GM21367 (cell line): Measurements from ENCODE around the gene USP12.

ENCODE experiments used
- ATAC-seq: cut with Tn5 transposase; IDR thresholded peaks from one replicate; pipeline ENCODE4 v1.9.1; 2021; ENCODE audit not compliant: unreplicated experiment

USP12 gene

GRCh38 chr13:27038323-27038722, 133.3 kb downstream of the USP12 start:
- ATAC-seq: no peak

GRCh38 chr13:27037571-27037970, 134.0 kb downstream of the USP12 start:
- ATAC-seq: no peak

GRCh38 chr13:27037171-27037570, 134.4 kb downstream of the USP12 start:
- no peak for ATAC-seq

GRCh38 chr13:27036236-27036981, 135.2 kb downstream of the USP12 start:
- no peak for ATAC-seq

- ATAC-seq: no peak
These were observed 135.7 kb downstream of the USP12 start for GRCh38 chr13:27035892-27036235.

GRCh38 chr13:27034678-27035111, 136.9 kb downstream of the USP12 start:
- no peak for ATAC-seq

DNA sequence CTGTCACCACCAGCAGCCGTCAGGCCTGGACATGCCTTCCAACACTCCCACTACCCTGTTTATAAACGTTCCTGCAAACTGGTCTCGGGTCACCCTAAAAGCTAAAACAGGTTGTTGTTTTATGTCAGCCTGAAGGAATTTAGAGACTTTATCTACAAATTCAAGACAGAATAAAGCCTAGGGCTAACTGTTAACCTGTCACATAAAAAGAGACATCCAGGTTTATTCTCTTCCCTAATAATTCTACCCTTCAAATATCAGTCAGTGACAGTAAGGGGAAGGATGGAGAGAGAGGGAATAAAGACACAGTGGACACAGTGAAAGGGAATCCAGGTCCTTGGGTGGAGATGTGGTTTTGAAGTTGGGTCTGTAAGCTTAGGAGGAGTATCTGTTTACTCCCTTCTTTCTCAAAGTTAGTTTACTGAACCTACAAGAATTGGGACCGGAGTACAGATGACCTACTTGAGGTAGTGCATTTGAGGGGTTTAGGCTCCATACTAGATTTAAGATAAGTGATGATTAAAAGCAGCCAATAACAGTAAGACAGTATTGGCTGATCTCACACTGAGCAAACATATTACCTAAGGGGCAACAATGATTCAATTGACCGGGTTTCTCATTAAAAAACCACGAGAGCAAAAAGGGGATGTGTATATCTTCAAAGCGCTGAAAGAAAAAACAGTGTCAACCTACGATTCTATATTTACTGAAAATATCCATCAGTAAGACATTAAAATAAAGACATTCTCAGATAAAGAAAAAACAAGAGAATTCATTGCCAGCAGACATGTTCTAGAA, 142.7 kb downstream of the USP12 start:
- no peak for ATAC-seq

GRCh38 chr13:27027086-27027667, 144.4 kb downstream of the USP12 start:
- ATAC-seq: no peak

DNA sequence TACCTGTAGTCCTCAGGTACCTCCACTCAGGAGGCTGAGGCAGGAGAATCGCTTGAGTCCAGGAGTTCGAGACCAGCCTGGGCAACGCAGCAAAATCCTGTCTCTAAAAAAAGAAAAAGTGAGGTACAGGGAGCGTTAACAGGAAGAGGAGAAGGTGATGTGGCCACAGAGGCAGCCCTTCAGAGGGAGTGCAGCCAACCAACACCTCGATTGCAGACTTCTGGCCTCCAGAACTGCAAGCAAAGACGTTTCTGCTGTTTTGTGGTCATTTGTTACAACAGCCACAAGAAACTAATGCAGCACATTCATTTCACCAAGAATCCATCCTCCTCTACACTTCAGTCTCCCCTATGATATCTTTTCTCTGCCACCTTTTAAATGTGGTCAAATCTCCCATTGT, 145.2 kb downstream of the USP12 start:
- no peak for ATAC-seq

DNA sequence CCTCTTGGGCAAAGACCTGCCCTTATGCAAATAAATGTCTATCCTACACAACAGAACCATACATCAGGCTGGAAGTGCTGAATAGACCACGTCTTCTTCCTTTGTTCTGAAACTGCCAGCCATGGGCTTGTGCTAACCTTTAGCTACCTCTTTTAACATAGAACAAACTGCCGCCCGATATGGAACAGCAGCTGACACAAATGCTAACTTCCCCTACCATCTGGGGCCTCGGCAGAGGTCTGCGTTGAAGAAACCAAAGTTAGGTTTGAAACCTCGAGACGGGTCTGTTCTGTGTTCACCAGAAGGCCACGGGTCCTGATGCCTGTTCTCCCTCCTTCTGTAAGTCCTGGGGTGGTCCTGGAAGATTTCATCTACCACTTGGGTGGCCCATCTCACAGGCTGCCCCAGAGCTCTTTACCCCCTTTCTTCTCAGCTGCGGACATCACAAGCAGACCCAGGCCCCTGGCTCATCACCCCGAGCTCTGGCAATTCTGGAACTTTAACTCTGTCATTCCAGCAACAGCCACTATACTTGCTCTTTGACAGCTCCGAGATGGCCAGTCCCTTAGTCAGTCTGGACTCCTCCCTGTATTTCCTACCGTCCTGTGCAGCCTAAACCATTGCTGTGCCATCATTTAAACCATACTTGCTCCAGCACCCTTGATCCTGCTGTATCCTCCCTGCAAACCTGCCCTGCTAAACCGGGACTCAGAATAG, 146.7 kb downstream of the USP12 start:
- no peak for ATAC-seq

DNA sequence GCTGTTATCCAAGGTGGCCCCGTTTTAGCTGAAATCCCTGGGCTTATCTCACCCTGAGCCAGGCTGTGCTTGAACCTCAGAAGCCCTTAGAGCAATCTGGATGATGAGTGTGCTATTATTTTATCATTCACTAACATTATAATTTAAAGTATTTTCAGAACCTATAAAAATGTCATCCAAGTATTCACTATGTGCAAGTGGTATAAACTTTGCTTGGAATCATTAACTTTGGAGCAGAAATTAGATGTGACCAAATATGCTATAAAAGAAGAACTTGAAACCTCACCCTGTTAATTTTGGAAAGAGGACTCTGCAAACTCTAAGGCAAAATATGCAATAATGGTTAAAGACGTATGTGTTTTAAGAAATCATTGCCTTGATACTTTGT, 147.5 kb downstream of the USP12 start:
- ATAC-seq: no peak

- no peak for ATAC-seq
These were observed 148.1 kb downstream of the USP12 start for GRCh38 chr13:27023385-27024073.

- no peak for ATAC-seq
These were observed 148.9 kb downstream of the USP12 start for GRCh38 chr13:27022571-27023311.

GRCh38 chr13:27020415-27020814, 151.2 kb downstream of the USP12 start:
- no peak for ATAC-seq

DNA sequence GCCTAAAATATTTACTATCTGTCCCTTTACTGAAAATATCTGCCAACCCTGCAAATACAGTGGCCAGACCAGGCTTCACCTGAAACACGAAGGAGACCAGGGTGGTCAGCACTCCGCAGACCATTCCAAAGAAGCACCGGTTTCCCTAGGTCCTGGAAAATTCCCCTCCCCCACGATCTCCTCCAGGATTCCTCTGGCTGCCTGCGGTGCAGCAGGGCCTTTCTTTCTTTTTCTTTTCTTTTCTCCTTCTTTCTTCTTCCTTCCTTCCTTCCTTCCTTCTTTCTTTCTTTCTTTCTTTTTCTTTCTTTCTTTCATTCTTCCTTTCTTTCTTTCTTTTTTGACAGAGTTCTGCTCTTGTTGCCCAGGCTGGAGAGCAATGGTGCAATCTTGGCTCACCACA, 152.7 kb downstream of the USP12 start:
- ATAC-seq: no peak

DNA sequence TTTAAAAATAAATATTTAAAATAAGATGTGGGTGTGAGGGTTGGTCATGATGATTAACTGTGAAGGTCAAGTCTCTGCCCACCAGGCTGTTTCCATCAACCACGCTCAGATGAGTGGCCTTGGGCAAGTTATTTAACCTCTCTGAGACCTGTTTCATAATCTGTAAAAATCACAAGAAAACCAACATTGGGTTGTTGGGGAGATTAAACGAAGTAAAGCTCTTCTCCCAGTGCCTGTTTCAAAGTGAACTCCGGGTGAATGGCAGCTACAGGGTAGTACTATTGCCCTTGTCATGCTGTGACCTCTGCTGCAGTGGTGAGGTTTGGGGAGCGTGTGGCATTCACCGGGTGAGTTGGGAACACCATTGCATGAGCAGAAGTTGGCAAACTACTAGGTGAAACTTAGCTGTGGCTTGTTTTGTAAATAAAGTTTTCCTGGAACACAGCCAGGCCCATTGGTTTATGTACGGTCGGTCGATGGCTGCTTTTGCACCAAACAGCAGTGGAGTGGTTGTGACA, 153.2 kb downstream of the USP12 start:
- ATAC-seq: no peak

DNA sequence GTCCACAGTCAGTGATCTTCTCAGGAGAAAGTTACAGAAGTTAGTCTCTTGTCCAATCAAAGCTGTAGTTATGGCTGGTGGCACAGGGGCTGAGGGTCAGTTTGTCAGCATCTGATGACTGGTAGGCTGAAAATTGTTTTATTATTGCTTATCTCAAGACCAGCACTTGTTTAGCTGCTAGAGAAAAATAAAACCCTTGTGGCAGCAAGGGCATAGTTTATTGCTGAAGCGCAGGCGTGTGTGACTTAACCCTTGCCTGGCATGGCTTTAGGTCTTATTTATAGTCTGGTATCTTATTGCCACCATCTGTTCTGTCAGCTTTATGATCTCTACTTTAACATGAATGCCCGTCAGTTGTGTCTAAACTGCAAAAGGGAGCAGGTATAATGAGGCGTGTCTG, 154.7 kb downstream of the USP12 start:
- ATAC-seq: no peak
